ENCODE data around the gene GNPTG. TPM values are rescaled to one million over a fixed set of nuclear protein-coding genes. Genes with fewer than 3 reads are reported as not detected.

The GNPTG gene
- total and polyA plus RNA-seq, 2 donors (not counting 3 experiments of a cell fraction or from before 2014, with no cell fraction given): 51.6 to 109 TPM

DNA sequence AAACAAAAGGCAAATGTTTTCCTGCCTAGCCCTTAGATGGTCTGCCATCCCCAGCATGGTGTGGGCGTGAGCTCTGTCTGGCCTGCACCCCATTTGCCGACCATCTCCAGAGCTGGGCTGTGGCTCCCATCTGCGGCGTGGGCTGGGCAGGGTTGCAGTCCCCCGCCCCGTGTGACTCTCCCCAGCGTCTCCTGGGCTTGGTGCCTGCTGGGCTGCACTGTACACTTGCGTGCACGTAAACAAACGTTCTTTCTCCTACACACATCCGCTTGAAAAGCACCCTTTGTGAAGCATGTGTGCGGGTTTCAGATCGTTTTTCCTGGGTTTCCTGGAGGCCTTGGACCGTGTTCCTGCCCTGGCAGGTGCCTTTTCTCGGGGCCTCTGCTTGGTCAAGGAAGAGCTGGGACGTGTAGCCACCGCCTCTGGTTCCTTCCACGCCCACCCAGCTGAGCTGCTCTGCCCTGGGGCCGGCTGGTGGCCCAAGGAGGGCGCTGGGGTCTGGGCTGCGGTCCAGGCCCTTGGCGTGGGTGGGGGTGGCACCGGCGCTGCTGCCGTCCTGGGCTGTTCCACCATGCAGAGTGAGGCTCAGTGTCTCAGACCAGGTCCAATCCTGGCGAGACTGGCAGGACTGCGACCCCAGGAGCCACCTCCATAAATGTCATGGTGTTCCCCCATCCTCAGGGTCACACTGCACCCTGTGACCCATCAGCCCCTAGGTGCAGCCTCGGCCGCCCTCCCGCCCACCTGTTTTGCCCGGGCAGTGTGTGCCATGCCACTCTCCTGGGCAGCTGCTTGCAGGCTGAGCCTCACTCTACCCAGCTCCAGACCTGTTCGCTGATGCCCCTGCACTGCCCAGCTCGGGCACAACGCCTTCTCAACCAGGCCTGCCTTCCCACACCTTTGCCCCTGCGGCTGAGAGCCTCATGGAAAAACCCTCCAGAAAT, 28.2 kb upstream of the GNPTG start:
- no peak overlapping the region for H3K4me3 ChIP-seq (replicated peaks in 1 of 3; ENCODE audit: insufficient read depth in 1 of 3, low read depth in 1 of 3, low read length in 3 of 3)
- ChIA-PET CTCF (no interaction called here), POLR2A (no interaction called here)
- H3K27ac ChIP-seq (ENCODE audit: insufficient read depth, low read depth, low read length): no peak overlapping the region
- no peaks in the 10 kb centered on the region for H3K27me3 ChIP-seq (ENCODE audit: control insufficient read depth in 2 of 2, insufficient read depth in 2 of 2, low read length in 2 of 2)
- peaks cover 4 to 44% of the 10 kb centered on the region in 2 experiments for H3K36me3 ChIP-seq (ENCODE audit: control insufficient read depth in 2 of 2, extremely low read depth in 1 of 2, insufficient read depth in 2 of 2, low read length in 2 of 2)
- BruUV-seq (replicated peaks): no TSS peak
- dilution Hi-C loops (cut with MboI; ENCODE audit: extremely low pct_ligation_motif_present, low sequenced_read_pairs): no loop called here
- no peak for TF ChIP-seq POLR2AphosphoS5 (IDR thresholded peaks at IDR 0.05; ENCODE audit: insufficient read depth, low read depth, low read length)
- no peak overlapping the region for H3K9ac ChIP-seq (replicated peaks; ENCODE audit: extremely low read depth, insufficient read depth, low read length)
- no peak overlapping the region for H2AFZ ChIP-seq (ENCODE audit: low read depth, low read length)
- FAIRE-seq: no peak
- no peaks in the 10 kb centered on the region for H3K9me1 ChIP-seq (replicated peaks; ENCODE audit: control insufficient read depth, extremely low read depth, insufficient read depth, low read length)
- H4K20me1 ChIP-seq (replicated peaks; ENCODE audit: control insufficient read depth, extremely low read depth, insufficient read depth, low read length): no peaks in the 10 kb centered on the region
- intact Hi-C loops (cut with micrococcal nuclease): no loop called here
- H3K4me2 ChIP-seq (ENCODE audit: insufficient read depth, low read length): no peak overlapping the region
- no peaks in the 10 kb centered on the region for H3K4me1 ChIP-seq (ENCODE audit: control insufficient read depth, extremely low read depth, insufficient read depth, low read length)
- DNase-seq (ENCODE audit: low read depth, low spot score): no peak
- H3K79me2 ChIP-seq (ENCODE audit: control insufficient read depth, insufficient read depth, low read length): peaks cover under 1% of the 10 kb centered on the region
- no peaks in the 10 kb centered on the region for H3K9me3 ChIP-seq (replicated peaks; ENCODE audit: control insufficient read depth, insufficient read depth, low read length)

GRCh38 chr16:1324286-1324826, 27.4 kb upstream of the GNPTG start:
- POLR2A ChIA-PET: no interaction called here
- no peaks in the 10 kb centered on the region for H3K79me2 ChIP-seq (ENCODE audit: control insufficient read depth, insufficient read depth, low read length)
- DNase-seq (ENCODE audit: low read depth, low spot score) (no peak), FAIRE-seq (no peak)
- H3K27me3 ChIP-seq (ENCODE audit: control insufficient read depth in 2 of 2, insufficient read depth in 2 of 2, low read length in 2 of 2): no peaks in the 10 kb centered on the region
- no peak overlapping the region for H2AFZ ChIP-seq (ENCODE audit: low read depth, low read length)
- peaks cover 3 to 36% of the 10 kb centered on the region in 2 experiments for H3K36me3 ChIP-seq (ENCODE audit: control insufficient read depth in 2 of 2, extremely low read depth in 1 of 2, insufficient read depth in 2 of 2, low read length in 2 of 2)
- intact Hi-C loops (cut with micrococcal nuclease) (no loop called here), dilution Hi-C loops (cut with MboI; ENCODE audit: extremely low pct_ligation_motif_present, low sequenced_read_pairs) (no loop called here)
- no peak overlapping the region for H3K9ac ChIP-seq (replicated peaks; ENCODE audit: extremely low read depth, insufficient read depth, low read length)
- no peak overlapping the region for H3K27ac ChIP-seq (ENCODE audit: insufficient read depth, low read depth, low read length)
- H3K9me3 ChIP-seq (replicated peaks; ENCODE audit: control insufficient read depth, insufficient read depth, low read length): no peaks in the 10 kb centered on the region
- H3K4me3 ChIP-seq (replicated peaks in 1 of 3; ENCODE audit: insufficient read depth in 1 of 3, low read depth in 1 of 3, low read length in 3 of 3): no peak overlapping the region
- H4K20me1 ChIP-seq (replicated peaks; ENCODE audit: control insufficient read depth, extremely low read depth, insufficient read depth, low read length): no peaks in the 10 kb centered on the region
- H3K4me2 ChIP-seq (ENCODE audit: insufficient read depth, low read length): no peak overlapping the region
- CTCF ChIA-PET: no interaction called here
- H3K9me1 ChIP-seq (replicated peaks; ENCODE audit: control insufficient read depth, extremely low read depth, insufficient read depth, low read length): no peaks in the 10 kb centered on the region
- no TSS peak for BruUV-seq (replicated peaks)
- TF ChIP-seq JUN (IDR thresholded peaks at IDR 0.05; ENCODE audit: borderline replicate concordance, insufficient read depth, insufficient read length, low read depth) (no peak), GATA2 (IDR thresholded peaks at IDR 0.05; ENCODE audit: insufficient read depth, insufficient read length, low read depth, low read length) (no peak), FOS (IDR thresholded peaks at IDR 0.05; ENCODE audit: borderline replicate concordance, insufficient read depth, low read length) (no peak), CTCF (IDR thresholded peaks at IDR 0.05; ENCODE audit: extremely low read depth in 1 of 2, insufficient read depth in 1 of 2, low read depth in 1 of 2, low read length in 2 of 2) (no peak), POLR2AphosphoS5 (IDR thresholded peaks at IDR 0.05; ENCODE audit: insufficient read depth, low read depth, low read length) (no peak), POLR2A (IDR thresholded peaks at IDR 0.05; ENCODE audit: low read depth, low read length) (no peak), MYC (IDR thresholded peaks at IDR 0.05; ENCODE audit: low read depth, low read length) (no peak), MAX (IDR thresholded peaks at IDR 0.05; ENCODE audit: insufficient read depth, insufficient read length) (no peak), EZH2 (IDR thresholded peaks at IDR 0.05; ENCODE audit: borderline replicate concordance, low read depth, low read length, severe bottlenecking) (no peak)
- H3K4me1 ChIP-seq (ENCODE audit: control insufficient read depth, extremely low read depth, insufficient read depth, low read length): no peaks in the 10 kb centered on the region
